Hindlimb muscle (tissue), 1 donor: ENCODE measurements around the gene WARS2. TPM values are rescaled to one million over a fixed set of nuclear protein-coding genes. Genes with fewer than 3 reads are reported as not detected.
"Not testable (repeated sequence)": the region's sequence is repeated elsewhere in the genome, so short reads cannot be mapped to it uniquely, and the experiment has no call there.

Experiments
- DNase-seq: peaks from one replicate; pipeline ENCODE4 v3.0.0-alpha.2; 2013
- polyA plus RNA-seq: library from polyadenylated mRNA; unstranded; fragments of 120-200 nt; gene quantifications from one replicate; pipeline ENCODE4 v1.2.1, GENCODE V29; 2013; ENCODE audit not compliant: insufficient read length

The WARS2 gene
- polyA plus RNA-seq, 1 donor: 20.4 TPM

DNA sequence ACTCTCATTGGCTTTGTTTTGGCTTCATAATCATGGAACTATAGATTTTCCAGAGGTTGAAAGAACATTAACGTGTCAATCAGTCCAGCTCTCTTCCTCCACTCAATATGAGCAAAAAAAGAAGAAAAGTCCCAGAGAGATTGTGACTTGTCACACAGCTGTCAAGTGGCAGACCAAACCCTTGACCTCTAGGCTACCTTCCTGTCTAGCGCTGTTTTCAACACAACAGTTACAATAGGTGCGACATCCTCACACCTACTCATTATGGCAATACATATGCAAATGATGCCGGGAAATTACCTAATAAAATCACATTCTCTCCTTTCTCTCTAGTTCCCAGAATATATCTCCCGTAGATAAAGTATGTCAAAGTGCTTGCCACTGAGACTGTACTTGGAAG lies 1.1 kb downstream of the WARS2 start:
- DNase-seq: no peak

DNA sequence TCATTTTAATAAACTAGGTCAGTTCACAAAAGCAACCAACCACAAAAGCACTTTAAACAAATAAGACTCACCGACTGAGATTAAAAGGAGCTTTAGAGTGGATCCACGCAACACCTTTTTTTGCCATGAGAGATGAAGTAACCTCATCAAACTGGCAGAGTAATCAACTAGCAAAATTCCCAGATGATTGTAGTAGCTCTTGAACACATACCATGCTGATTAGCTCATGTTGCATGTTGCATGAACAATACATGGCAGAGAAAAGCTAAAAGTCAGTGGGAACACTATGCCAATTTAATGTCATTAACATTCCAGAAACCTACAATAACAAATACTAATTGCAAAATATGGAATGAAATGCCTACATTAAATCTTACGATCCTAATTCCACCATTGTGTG lies 4.1 kb downstream of the WARS2 start:
- DNase-seq: no peak

DNA sequence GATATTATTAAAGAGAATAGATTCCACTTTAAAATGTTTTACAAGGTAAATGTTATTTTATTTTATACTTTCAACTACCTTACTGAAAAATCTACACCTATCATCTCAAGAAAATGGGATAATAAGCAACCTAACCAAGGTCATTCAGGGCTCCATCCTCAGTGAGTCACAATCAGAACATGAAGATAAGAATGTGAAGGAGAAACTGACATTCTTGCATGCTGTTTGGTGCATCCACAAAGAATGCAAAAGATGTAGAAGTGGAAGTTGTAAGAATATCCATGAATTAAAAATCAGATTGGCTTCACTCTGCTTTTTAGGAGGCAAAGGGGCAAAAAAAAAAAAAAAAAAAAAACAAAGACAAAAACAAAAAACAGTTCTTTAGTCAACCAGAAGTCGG lies 6.5 kb downstream of the WARS2 start:
- no peak for DNase-seq

DNA sequence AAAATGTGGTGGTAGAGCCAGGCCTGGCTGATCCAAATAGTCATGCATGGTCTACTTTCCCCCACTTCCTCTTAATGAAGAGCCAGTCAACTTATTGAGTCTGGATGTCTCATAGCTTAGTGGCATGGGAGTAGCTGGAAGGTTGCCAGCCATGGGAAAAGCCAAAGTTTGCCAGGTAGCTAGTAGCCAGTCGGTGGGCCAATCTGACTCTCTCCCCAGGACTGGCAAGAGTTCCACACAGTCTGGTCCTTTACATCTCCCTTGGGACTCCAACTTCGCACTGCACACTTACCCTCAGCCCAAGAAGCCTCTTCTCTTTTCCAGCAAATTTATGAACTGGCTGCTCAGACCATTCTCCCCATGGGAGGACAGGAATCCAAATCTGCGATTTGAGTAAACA lies 8.3 kb downstream of the WARS2 start:
- peak; percentile 21 for DNase-seq

DNA sequence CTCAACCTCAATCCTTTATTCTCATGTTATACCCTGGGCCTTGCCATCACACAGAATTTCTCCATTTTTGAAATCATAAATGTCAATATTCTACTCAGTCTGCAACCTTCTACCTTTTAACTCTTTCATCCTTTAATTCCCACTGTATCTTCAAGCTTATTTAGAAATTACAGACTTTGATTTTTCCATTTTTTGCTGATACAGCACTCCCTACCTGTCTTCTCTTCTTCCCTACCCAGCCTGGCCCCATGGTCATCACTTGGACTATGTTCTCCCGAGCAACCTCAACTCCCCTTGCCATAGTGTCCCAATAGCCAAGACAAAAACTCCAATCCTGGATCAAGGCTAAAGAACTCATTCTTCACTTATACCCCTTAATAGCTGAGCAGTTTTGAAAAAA lies 14.6 kb downstream of the WARS2 start:
- no peak for DNase-seq

DNA sequence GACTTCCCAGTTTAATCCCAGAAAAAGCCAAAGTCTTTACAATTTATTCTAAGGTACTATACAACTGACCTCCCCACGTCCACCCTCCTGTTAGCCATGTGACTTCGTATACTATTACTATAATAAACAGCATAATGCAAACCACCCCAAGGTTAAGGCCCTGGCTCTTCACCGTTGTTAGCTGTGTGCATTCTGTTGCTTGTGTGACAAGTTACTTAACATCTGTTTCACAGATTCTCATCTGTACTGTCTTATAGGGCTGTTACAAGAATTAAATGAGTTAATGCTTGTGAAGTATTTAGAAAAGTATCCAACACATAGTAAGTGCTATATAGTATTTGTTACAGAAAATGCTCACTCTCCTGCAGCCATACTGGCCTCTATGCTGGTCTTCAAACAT lies 15.7 kb downstream of the WARS2 start:
- no peak for DNase-seq

DNA sequence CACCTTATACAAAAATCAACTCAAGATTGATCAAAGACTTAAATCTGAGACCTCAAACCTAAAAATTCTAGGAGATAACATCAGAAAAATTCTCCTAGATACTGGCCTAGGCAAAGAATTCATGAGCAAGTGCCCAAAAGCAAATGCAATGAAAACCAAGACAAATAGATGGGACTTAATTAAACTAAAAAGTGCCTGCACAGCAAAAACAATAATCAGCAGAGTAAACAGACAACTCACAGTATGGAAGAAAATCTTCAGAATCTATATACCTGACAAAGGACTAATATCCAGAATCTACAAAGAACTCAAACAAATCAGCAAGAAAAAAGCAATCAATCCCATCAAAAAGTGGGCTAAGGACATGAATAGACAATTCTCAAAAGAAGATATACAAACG lies 18.6 kb downstream of the WARS2 start:
- not testable (repeated sequence) for DNase-seq

DNA sequence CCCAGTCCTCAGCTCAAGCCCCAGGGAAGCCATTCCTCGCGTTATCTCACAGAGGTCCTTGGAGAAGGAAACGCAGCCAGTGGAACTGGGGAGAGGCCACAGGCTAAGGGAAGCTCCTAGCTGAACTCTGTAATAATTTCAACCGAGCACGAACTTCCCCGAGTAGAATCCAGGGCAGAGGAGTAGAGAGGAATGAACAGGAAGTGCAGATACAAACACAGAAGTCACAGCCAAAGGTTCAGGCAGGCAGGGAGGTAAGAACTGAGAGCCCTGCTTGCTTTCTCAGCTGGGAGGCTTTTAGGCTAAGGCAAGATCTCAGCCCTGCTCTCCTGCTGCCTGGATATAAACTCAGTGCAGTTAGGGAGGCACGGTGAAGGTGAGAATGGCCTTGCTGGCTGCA lies 23.7 kb downstream of the WARS2 start:
- no peak for DNase-seq

DNA sequence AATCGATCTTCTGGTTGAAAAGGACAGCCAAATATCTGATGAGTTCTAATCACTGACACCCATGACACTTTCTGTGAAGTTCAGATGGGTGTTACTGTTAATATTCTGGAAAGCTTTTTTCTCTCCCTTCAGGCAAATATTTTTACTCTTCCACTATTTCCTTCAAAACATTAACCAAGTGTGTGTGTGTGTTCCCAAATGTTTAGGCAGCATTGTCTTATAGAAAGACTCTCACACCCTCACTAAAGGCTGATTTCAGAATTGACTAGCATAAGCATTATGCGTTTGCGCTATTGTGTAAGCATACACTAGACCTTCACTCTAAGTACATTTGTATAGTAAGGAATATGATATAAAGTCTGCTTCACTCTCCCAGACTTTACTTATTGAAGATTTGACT lies 24.7 kb downstream of the WARS2 start:
- no peak for DNase-seq

DNA sequence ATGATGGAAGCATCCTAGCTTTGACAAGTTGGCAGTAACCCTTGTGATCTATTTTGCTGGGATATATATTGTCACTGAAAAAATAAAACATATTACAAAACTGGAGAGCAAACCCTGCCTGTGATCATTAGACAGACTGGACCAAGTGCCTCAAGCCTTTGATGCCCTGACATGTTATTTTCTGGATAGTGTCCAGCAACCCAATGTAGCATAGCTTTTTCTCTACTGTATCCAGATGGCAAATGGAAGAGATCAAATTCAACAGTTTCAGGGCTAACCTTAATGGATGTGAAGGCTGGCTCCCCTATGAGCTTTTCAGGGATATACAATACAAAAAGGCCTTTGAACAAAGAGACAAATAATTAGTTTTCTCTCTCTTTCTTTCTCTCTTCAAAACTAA lies 25.1 kb downstream of the WARS2 start:
- DNase-seq: no peak

DNA sequence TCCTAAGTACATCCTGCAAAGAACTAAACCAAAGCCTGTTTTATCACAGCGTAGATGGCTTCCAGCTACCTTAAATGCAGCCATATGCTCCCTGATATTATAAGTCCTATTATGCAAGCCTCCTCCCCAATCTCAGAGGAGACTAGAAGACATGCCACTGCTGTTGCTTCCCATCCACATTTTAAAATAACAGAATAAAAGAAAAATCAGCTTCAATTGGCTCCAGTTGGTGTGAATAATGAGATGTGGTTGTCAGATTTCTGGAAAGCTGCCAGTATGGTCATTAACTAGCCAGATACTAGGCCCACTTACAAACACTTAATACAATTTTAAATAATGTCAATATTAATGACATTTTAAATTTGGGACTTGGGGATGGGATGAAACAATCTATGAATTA lies 25.7 kb downstream of the WARS2 start:
- no peak for DNase-seq

DNA sequence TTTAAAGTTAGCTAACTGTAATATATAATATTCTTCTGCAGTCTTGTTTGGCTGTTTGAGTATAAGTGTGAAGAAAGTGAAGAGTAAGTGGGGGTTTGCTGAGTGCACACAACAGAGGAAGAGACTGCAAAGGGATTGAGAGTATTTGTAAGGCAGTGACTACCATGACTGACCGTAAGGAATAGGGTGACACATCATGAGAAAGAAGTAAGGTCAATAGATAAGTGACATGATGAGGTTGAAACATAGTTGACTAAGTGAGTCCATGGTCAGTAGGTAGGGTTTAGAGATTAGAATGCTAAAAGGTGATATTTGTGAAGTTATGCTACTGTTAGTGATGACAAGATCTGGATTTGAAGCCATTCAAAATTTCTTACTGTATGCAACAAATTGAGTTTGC lies 27.7 kb downstream of the WARS2 start:
- DNase-seq: no peak

DNA sequence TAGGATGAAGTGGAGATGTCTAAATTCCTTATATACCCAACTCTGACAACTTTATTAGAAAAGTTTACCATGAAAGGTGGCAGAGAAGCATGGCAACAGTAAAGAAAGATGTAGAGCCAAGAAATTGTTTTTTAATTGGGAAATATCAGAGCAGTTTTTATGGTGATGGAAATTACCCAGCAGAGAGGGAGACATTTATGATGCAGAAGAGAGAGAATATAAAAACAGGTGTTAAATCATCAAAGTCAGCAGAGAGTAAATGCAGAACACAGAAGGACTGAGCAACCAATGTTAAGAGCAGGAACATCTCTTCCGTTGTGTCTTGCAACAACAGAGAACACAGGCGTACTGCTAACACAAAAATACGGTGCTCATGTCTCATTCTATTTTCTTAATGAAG lies 28.2 kb downstream of the WARS2 start:
- DNase-seq: no peak

DNA sequence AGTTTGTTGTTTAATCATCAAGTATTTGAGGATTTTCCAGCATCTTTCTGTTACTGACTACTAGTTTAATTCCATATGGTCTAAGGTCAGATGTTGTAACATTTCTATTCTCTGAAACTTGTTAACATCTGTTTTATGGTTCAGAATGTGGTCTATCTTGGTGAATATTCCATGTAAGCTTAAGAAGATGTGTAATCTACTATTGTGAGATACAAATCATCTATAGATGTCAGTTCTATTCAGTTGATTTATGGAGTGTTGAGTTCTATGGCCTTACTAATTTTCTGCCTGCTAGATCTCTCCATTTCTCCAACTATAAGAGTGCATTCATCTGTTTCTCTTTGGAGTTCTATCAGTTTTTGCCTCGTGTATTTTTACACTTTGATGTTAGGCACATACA lies 31.5 kb downstream of the WARS2 start:
- DNase-seq: no peak

DNA sequence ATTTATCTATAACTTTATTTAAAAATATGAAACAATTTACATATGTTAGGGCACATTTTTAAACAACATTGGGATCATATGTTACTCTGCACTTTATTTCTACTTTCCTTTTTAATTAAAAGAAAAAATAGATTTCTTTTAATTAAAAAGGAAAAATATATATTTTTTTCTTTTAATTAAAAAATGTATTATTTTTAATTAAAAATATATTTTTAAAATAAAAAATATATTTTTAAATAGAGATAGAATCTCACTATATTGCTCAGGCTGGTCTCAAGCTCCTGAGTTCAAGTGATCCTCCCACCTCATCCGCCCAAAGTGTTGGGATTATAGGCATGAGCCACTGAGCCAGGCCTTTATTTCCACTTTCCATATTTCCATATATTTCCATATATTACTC lies 36.7 kb downstream of the WARS2 start:
- DNase-seq: no peak

DNA sequence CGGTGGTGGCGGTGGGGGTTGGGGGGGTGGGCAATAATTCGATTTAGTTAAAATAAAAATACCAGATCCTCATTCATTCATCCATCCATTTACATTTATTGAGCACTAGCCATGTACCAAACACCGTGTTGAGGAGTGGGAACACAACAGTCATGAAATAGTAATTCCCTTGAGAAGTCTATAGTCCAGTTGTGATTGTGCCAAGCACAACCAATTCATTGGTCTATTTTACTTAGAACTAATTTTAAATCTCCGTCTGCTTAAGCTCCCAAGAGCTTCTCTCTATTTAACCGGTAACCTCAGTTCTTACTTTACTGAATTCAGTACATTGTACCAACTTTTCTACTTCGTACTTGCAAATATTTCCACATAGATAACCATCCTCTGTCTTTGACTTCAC lies 38.4 kb downstream of the WARS2 start:
- no peak for DNase-seq

DNA sequence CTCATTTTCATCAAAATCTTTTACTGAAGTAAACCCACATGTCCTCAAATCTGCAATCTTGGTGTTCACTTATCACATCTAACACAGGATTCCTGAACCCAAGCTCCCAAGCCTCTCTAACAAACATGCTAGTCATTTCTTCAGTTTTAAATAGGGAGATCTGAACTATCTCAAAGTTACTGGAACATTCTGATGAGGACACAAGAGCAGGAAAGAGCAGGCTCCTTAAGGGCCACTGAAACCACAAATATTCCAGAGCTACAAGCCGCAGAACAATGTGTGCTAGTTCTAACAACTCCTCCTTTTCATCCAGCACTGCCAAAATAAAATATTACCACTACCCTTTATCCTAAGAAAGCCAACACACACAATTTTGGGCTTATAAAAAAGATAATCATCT lies 38.9 kb downstream of the WARS2 start:
- DNase-seq: no peak

DNA sequence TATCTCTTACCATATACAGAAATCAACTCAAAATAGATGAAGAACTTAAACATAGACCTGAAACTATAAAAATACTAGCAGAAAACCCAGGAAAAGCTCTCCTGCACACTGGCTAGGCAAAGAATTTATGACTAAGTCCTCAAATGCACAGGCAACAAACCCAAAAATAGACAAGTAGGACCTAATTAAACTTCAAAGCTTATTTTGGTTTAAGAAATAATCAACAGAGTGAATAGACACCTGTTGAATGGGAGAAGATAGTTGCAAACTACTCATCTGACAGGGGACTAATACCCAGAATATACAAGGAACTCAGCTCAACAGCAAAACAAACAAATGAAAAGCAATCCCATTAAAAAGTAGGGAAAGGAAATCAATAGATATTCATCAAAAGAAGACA lies 40.7 kb downstream of the WARS2 start:
- DNase-seq: no peak

DNA sequence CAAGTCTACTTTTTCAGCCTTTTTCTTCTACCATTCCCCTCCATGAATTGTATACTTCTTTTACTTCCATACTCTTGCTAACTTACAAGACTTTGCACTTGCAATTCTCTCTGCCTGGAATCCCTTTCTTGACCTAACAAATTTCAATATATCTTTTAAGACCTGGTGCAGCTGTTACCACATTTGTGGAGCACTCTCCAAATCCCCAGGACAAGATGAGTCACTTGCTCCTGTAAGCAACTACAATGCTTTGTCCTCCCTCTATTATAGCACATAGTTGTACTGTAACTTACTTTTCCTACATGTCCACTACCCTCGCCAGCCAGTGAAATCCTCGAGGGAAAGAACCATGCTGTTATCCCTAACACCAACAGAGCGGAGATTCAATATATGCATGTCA lies 43.1 kb downstream of the WARS2 start:
- DNase-seq: no peak

DNA sequence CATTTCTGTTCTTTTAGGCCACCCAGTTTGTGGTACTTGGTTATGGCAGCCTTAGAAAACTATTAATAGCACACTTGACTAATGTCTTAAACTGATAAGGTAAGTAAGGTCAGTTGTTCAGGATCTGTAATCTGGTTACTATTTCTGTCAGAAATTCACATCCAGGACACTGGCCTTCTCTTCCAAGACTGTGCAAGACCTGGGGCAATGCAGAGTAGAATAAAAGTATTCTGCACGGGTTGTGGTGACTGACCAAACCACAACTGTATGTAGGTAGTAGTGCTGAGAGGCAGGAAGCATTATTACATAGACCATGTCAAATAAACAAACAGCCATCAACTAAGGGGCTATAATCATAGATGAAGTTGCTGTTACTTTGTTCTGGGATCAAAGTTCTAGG lies 46.7 kb downstream of the WARS2 start:
- DNase-seq: no peak

DNA sequence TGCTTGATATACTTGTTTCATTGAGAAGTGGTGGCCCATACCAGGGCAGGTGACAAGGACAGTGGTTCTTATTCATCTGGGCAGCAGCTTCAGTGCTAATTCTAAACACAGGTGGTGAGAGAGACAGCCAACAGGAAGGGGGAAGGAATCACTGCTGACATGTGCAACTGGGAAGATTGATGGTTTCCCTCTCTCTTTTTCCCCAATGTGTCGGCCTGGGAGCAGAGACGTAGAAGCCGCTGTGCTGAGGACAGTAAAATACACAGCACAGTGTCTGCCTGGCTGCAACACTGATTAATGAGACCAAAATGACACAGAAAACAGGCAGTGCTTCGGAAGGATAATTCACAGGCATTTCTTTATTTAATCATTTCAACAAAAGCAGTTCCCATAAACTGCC lies 48.8 kb downstream of the WARS2 start:
- DNase-seq: no peak

DNA sequence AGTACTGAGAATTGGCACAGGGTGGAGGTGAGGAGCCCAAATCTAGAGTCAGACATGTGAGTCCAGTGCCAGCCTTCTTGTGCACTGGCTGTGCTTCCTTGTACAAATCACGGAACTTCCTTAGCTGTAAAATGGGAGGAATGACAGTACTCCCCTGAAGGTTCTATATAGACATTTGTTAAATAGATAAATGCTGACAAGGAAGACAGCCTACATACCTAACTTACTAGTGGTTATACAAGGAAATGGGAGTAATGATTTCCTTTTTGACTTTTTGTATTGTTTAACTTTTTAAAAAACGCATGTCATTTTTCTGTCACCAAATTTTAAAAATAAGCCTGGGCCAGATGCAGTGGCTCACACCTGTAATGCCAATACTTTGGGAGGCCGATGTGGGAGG lies 50.2 kb downstream of the WARS2 start:
- DNase-seq: no peak

DNA sequence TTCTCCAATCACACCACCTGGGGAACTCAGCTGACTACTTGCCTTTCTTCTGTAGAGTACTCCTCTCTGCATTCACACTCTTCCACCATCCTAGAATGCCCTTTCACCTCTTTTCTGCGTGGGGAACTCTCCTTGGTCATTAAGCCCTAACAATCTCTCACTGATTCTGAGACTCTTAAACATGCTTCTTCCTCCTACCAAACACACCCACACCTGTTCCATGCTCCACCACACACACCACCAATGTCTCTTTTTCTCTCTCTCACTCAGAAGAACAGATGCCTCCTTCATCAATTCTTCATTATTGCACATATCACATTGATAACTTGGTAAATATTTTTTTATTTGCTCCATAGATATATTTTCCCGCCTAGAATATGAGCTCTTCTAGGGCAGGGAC lies 53.6 kb downstream of the WARS2 start:
- no peak for DNase-seq

DNA sequence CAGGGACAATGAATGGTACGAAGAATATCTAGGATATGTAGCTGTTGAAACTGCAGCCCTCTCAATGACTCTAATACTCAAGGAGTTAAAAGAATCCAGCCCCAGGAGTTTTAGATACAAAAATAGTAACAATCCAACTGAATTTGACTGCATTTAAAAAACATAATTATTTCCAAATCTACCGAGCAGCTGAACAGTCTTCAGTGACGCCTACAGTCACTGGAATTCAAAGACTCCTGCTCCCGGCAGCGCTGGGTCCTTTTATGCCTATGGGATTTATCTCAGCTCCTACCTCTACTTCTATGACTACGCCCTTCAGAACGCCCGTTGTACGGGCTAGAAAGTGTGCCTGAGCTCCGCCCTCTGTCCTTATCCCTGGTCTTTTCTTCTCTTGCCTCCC lies 55.7 kb downstream of the WARS2 start:
- no peak for DNase-seq

DNA sequence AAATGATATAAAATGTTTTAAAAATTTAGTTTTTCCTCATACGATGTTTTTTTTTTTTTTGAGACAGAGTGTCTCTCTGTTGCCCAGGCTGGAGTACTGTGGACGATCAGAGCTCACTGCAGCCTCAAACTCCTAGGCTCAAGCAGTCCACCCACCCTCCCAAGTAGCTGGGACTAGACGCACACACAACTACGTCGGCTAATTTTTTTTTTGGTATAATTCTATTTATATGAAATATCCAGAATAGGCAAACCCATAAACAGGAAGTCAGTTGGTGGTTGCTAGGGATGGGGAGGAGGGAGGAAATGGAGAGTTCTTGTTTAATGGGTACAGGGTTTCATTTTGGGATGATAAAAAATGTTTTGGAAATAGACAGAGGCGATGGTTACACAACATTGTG lies 56.5 kb downstream of the WARS2 start:
- DNase-seq: no peak

DNA sequence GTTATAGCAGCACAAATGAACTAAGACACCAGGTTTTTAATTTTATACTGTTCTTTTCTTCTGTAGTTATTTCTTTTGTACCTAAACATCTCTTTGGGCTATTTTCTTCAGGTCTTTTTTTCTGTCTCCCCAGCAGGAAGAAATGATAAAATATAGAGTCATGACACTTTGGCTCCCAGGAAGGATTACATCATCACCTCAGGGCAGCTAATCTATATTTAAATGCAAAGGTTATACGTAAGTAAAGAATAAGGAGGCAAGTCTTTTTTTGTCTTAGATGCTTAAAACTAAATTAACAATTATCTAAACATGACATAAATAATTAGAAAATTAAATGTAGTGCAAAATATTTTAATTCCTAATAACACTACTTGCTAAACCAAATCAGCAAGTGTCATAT lies 57.0 kb downstream of the WARS2 start:
- no peak for DNase-seq
